HG03469 (cell line): ENCODE measurements around the gene ZNF324.
"Not testable (repeated sequence)": the region's sequence is repeated elsewhere in the genome, so short reads cannot be mapped to it uniquely, and the experiment has no call there.

Experiments used
- ATAC-seq: cut with Tn5 transposase; IDR thresholded peaks from one replicate; pipeline ENCODE4 v1.9.1; 2021; ENCODE audit warnings: mild to moderate bottlenecking, moderate library complexity, moderate number of reproducible peaks; ENCODE audit not compliant: unreplicated experiment

Gene ZNF324

GRCh38 chr19:58498316-58499020 lies 31.6 kb downstream of the ZNF324 start:
- no peak for ATAC-seq

- ATAC-seq: peak; percentile 66
Measured at GRCh38 chr19:58499021-58499927, 32.4 kb downstream of the ZNF324 start.

- ATAC-seq: no peak
Measured at GRCh38 chr19:58500242-58500641, 33.4 kb downstream of the ZNF324 start.

GRCh38 chr19:58507602-58508223 lies 40.8 kb downstream of the ZNF324 start:
- not testable (repeated sequence) for ATAC-seq

- ATAC-seq: no peak
Measured at GRCh38 chr19:58509731-58510083, 42.8 kb downstream of the ZNF324 start.

GRCh38 chr19:58510084-58510862 lies 43.4 kb downstream of the ZNF324 start:
- ATAC-seq: no peak

GRCh38 chr19:58511353-58512208 lies 44.7 kb downstream of the ZNF324 start, which contains the start of gene SLC27A5:
Gene SLC27A5, minus strand, starts transcription at chr19:58511992. Its CDS starts 37 bp downstream, at chr19:58511955.
- ATAC-seq: no peak

GRCh38 chr19:58513213-58513693 lies 46.4 kb downstream of the ZNF324 start:
- ATAC-seq: no peak

GRCh38 chr19:58513694-58514563 lies 47.0 kb downstream of the ZNF324 start:
- peak; percentile 60 for ATAC-seq

GRCh38 chr19:58514564-58515022 lies 47.7 kb downstream of the ZNF324 start:
- no peak for ATAC-seq

- ATAC-seq: no peak
Measured at GRCh38 chr19:58515259-58515658, 48.4 kb downstream of the ZNF324 start.

GRCh38 chr19:58516246-58516836 lies 49.5 kb downstream of the ZNF324 start:
- no peak for ATAC-seq

- no peak for ATAC-seq
Measured at GRCh38 chr19:58516964-58517833, 50.3 kb downstream of the ZNF324 start.

GRCh38 chr19:58518256-58519086 lies 51.6 kb downstream of the ZNF324 start:
- ATAC-seq: no peak

- no peak for ATAC-seq
Measured at GRCh38 chr19:58519087-58519354, 52.1 kb downstream of the ZNF324 start.

- peak; percentile 52 for ATAC-seq
Measured at GRCh38 chr19:58519355-58520256, 52.7 kb downstream of the ZNF324 start, which contains the start of gene ZBTB45. Gene ZBTB45, minus strand, starts transcription at chr19:58519810. Its CDS starts 2,137 bp downstream, at chr19:58517673.
